Measurements from ENCODE around the gene MILR1. TPM values are rescaled to one million over a fixed set of nuclear protein-coding genes. Genes with fewer than 3 reads are reported as not detected.
"Not testable (repeated sequence)": the region's sequence is repeated elsewhere in the genome, so short reads cannot be mapped to it uniquely, and the experiment has no call there.

Gene MILR1
- total and polyA plus RNA-seq, 2 donors from 2014 or later = 2.2 to 17.8 TPM

DNA sequence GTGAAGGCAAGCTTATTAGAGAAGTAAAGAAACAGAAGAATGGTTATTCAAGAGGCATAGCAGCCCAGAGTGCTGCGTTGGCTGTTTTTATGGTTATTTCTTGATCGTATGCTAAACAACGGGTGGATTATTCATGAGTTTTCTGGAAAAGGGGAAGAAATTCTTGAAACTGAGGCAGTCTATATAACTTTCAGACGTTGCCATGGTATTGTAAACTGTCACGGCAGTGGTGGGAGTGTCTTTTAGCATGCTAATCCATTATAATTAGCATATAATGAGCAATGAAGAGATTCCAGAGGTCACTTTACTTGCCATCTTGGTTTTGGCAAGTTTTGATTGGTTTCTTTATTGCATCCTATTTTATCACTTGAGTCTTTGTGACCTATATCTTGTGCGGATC, 17.4 kb upstream of the MILR1 start:
- H3K27me3 ChIP-seq (ENCODE audit: control insufficient read depth, insufficient read depth, low read length) = no peaks in the 10 kb centered on the region
- no peaks in the 10 kb centered on the region for H3K9me3 ChIP-seq (ENCODE audit: control insufficient read depth in 2 of 3, insufficient read depth in 1 of 3, low read length in 3 of 3)
- H3K27ac ChIP-seq (ENCODE audit: low read depth in 2 of 2, low read length in 2 of 2) = no peak overlapping the region
- H3K9ac ChIP-seq (ENCODE audit: low read length in 3 of 3) = no peak overlapping the region
- H3K4me3 ChIP-seq (ENCODE audit: low read length in 3 of 3) = no peak overlapping the region
- no peak for FAIRE-seq
- no peak for DNase-seq
- no peaks in the 10 kb centered on the region for H3K4me1 ChIP-seq (ENCODE audit: control insufficient read depth in 2 of 3, insufficient read depth in 2 of 3, low read depth in 1 of 3, low read length in 3 of 3)
- TF ChIP-seq, protein P1, sequence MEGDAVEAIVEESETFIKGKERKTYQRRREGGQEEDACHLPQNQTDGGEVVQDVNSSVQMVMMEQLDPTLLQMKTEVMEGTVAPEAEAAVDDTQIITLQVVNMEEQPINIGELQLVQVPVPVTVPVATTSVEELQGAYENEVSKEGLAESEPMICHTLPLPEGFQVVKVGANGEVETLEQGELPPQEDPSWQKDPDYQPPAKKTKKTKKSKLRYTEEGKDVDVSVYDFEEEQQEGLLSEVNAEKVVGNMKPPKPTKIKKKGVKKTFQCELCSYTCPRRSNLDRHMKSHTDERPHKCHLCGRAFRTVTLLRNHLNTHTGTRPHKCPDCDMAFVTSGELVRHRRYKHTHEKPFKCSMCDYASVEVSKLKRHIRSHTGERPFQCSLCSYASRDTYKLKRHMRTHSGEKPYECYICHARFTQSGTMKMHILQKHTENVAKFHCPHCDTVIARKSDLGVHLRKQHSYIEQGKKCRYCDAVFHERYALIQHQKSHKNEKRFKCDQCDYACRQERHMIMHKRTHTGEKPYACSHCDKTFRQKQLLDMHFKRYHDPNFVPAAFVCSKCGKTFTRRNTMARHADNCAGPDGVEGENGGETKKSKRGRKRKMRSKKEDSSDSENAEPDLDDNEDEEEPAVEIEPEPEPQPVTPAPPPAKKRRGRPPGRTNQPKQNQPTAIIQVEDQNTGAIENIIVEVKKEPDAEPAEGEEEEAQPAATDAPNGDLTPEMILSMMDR (IDR thresholded peaks at IDR 0.05; ENCODE audit: borderline replicate concordance, extremely low read depth, insufficient read depth) = no peak
- intact Hi-C loops (cut with DNase I) = no loop called here
- H3K36me3 ChIP-seq (ENCODE audit: control insufficient read depth in 2 of 3, insufficient read depth in 3 of 3, low read length in 3 of 3) = no peaks in the 10 kb centered on the region

DNA sequence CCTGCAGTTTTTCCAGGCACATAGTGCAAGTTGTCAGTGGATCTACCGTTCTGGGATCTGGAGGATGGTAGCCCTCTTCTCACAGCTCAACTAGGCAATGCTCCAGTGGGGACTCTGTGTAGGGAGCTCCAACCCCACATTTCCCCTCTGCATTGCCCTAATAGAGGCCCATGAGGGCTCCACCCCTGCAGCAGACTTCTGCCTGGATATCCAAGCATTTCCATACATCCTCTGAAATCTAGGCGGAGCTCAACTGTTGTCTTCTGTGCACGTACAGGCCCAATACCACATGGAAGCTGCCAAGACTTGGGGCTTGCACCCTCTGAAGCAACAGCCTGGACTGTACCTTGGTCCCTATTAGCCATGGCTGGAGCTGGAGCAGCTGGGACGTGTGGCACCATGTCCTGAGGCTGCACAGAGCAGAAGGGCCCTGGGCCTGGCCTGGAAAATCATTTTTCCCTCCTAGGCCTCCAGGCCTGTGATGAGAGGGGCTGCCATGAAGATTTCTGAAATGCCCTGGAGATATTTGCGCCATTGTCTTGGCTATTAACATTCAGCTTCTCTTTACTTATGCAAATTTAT, 10.9 kb upstream of the MILR1 start:
- H3K4me1 ChIP-seq (ENCODE audit: control insufficient read depth in 2 of 3, insufficient read depth in 2 of 3, low read depth in 1 of 3, low read length in 3 of 3) = no peaks in the 10 kb centered on the region
- no peaks in the 10 kb centered on the region for H3K27me3 ChIP-seq (ENCODE audit: control insufficient read depth, insufficient read depth, low read length)
- H3K27ac ChIP-seq (ENCODE audit: low read depth in 2 of 2, low read length in 2 of 2) = no peak overlapping the region
- no peak overlapping the region for H3K4me3 ChIP-seq (ENCODE audit: low read length in 3 of 3)
- no peak overlapping the region for H3K9ac ChIP-seq (ENCODE audit: low read length in 3 of 3)
- peaks cover 0 to 14% (median 0%) of the 10 kb centered on the region in 3 donors for H3K9me3 ChIP-seq (ENCODE audit: control insufficient read depth in 2 of 3, insufficient read depth in 1 of 3, low read length in 3 of 3)
- FAIRE-seq (no peak), DNase-seq (no peak)
- TF ChIP-seq, protein P1 (IDR thresholded peaks at IDR 0.05; ENCODE audit: borderline replicate concordance, extremely low read depth, insufficient read depth) = no peak
- intact Hi-C loops (cut with DNase I) = no loop called here
- H3K36me3 ChIP-seq (ENCODE audit: control insufficient read depth in 2 of 3, insufficient read depth in 3 of 3, low read length in 3 of 3) = no peaks in the 10 kb centered on the region

DNA sequence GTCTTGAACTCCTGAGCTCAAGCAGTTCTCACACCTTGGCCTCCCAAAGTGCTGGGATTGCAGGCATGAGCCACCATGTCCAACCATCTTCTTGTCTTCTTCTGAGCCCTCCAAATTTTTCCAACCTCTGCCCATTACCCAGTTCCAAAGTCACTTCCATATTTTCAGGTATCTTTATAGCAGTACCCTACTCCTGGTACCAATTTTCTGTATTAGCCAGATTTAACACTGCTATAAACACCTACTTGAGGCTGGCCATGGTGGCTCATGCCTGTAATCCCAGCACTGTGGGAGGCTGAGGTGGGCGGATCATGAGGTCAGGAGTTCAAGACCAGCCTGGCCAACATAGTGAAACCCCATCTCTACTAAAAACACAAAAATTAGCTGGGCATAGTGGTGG, 9.4 kb upstream of the MILR1 start:
- intact Hi-C loops (cut with DNase I); H3K36me3 ChIP-seq (ENCODE audit: control insufficient read depth in 2 of 3, insufficient read depth in 3 of 3, low read length in 3 of 3); DNase-seq; H3K9ac ChIP-seq (ENCODE audit: low read length in 3 of 3); H3K27me3 ChIP-seq (ENCODE audit: control insufficient read depth, insufficient read depth, low read length); FAIRE-seq; H3K27ac ChIP-seq (ENCODE audit: low read depth in 2 of 2, low read length in 2 of 2); H3K4me1 ChIP-seq (ENCODE audit: control insufficient read depth in 2 of 3, insufficient read depth in 2 of 3, low read depth in 1 of 3, low read length in 3 of 3); H3K4me3 ChIP-seq (ENCODE audit: low read length in 3 of 3): not testable (repeated sequence)
- peaks cover 0 to 14% (median 0%) of the 10 kb centered on the region in 3 donors for H3K9me3 ChIP-seq (ENCODE audit: control insufficient read depth in 2 of 3, insufficient read depth in 1 of 3, low read length in 3 of 3)

DNA sequence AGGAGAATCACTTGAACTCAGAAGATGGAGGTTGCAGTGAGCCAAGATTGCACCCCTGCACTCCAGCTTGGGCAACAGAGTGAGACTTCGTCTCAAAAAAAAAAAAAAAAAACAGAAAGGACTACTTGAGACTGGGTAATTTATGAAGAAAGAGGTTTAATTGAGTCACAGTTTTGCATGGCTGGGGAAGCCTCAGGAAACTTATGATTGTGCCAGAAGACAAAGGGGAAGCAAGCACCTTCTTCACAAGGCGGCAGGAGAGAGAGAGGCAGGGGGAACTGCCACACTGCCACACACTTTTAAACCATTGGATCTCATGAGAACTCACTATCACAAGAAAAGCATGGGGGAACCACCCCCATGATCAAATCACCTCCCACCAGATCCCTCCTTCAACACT, 9.0 kb upstream of the MILR1 start:
- no peak overlapping the region for H3K27ac ChIP-seq (ENCODE audit: low read depth in 2 of 2, low read length in 2 of 2)
- no peaks in the 10 kb centered on the region for H3K36me3 ChIP-seq (ENCODE audit: control insufficient read depth in 2 of 3, insufficient read depth in 3 of 3, low read length in 3 of 3)
- DNase-seq (no peak), FAIRE-seq (no peak)
- intact Hi-C loops (cut with DNase I) = no loop called here
- TF ChIP-seq, protein P1 (IDR thresholded peaks at IDR 0.05; ENCODE audit: borderline replicate concordance, extremely low read depth, insufficient read depth) = no peak
- H3K4me3 ChIP-seq (ENCODE audit: low read length in 3 of 3) = no peak overlapping the region
- peaks cover 0 to 14% (median 0%) of the 10 kb centered on the region in 3 donors for H3K9me3 ChIP-seq (ENCODE audit: control insufficient read depth in 2 of 3, insufficient read depth in 1 of 3, low read length in 3 of 3)
- no peaks in the 10 kb centered on the region for H3K27me3 ChIP-seq (ENCODE audit: control insufficient read depth, insufficient read depth, low read length)
- no peaks in the 10 kb centered on the region for H3K4me1 ChIP-seq (ENCODE audit: control insufficient read depth in 2 of 3, insufficient read depth in 2 of 3, low read depth in 1 of 3, low read length in 3 of 3)
- no peak overlapping the region for H3K9ac ChIP-seq (ENCODE audit: low read length in 3 of 3)

Data from kidney (tissue), 14 donors.